GM23338 (cell line): Measurements from ENCODE around the gene IL12B. TPM values are rescaled to one million over a fixed set of nuclear protein-coding genes. Genes with fewer than 3 reads are reported as not detected.
"Not testable (repeated sequence)": the region's sequence is repeated elsewhere in the genome, so short reads cannot be mapped to it uniquely, and the experiment has no call there.

ENCODE experiments used
- ATAC-seq: fragments of 200-7000 bp; cut with Tn5 transposase; 3 replicates; pipeline ENCODE4 v1.9.1; 2020
- DNase-seq: peaks from one replicate; pipeline ENCODE4 v3.0.0-alpha.2; 2015; ENCODE audit warnings: low spot score
- H2AFZ ChIP-seq: fragments of 200-600 bp; sonication (generic); 2 replicates; pipeline ENCODE4 v1.8.0; 2016; ENCODE audit warnings: antibody characterized with exemption, mild to moderate bottlenecking, moderate library complexity
- H3F3A ChIP-seq: fragments of 200-600 bp; sonication (generic); replicated peaks from 2 replicates; pipeline ENCODE4 v1.8.0; 2017; ENCODE audit warnings: antibody characterized with exemption, mixed run types, low read depth
- H3K27ac ChIP-seq: fragments of 200-600 bp; sonication (generic); 2 replicates; pipeline ENCODE4 v1.6.1; 2016; ENCODE audit warnings: low read depth
- H3K27me3 ChIP-seq: fragments of 200-600 bp; sonication (generic); 2 replicates; pipeline ENCODE4 v1.8.0; 2016; ENCODE audit warnings: mild to moderate bottlenecking, mixed run types, moderate library complexity; ENCODE audit not compliant: insufficient read depth
- H3K36me3 ChIP-seq: fragments of 200-600 bp; sonication (generic); 2 replicates; pipeline ENCODE4 v1.8.0; 2016; ENCODE audit warnings: mild to moderate bottlenecking; ENCODE audit not compliant: insufficient read depth
- H3K4me1 ChIP-seq: fragments of 200-600 bp; sonication (generic); 2 replicates; pipeline ENCODE4 v1.8.0; 2016; ENCODE audit warnings: mild to moderate bottlenecking, moderate library complexity; ENCODE audit not compliant: insufficient read depth
- H3K4me2 ChIP-seq: fragments of 200-600 bp; sonication (generic); 2 replicates; pipeline ENCODE4 v1.7.1; 2017; ENCODE audit warnings: mixed run types
- H3K4me3 ChIP-seq: fragments of 200-600 bp; sonication (generic); 2 replicates; pipeline ENCODE4 v1.6.1; 2016; ENCODE audit warnings: mixed run types
- H3K79me2 ChIP-seq: fragments of 200-600 bp; sonication (generic); replicated peaks from 2 replicates; pipeline ENCODE4 v1.8.0; 2017; ENCODE audit warnings: mild to moderate bottlenecking; ENCODE audit not compliant: insufficient read depth
- H3K9me2 ChIP-seq: fragments of 200-600 bp; sonication (generic); 2 replicates; pipeline ENCODE4 v1.8.0; 2017; ENCODE audit not compliant: insufficient read depth
- H4K20me1 ChIP-seq: fragments of 200-600 bp; sonication (generic); replicated peaks from 2 replicates; pipeline ENCODE4 v1.8.0; 2017; ENCODE audit warnings: mild to moderate bottlenecking; ENCODE audit not compliant: insufficient read depth
- H3K27ac Mint-ChIP-seq: 2 replicates; pipeline ENCODE4 v1.8.0; 2020; ENCODE audit warnings: inconsistent platforms, mild to moderate bottlenecking, moderate library complexity, mixed read lengths
- H3K27me3 Mint-ChIP-seq: 3 replicates; pipeline ENCODE4 v1.8.0; 2022; ENCODE audit warnings: low read depth, mild to moderate bottlenecking, moderate library complexity, mixed read lengths, inconsistent platforms; ENCODE audit not compliant: insufficient read depth, poor library complexity
- H3K36me3 Mint-ChIP-seq: 3 replicates; pipeline ENCODE4 v1.8.0; 2021; ENCODE audit warnings: low read depth, mild to moderate bottlenecking, inconsistent platforms, moderate library complexity, mixed read lengths
- H3K4me1 Mint-ChIP-seq: 3 replicates; pipeline ENCODE4 v1.8.0; 2020; ENCODE audit warnings: mild to moderate bottlenecking, inconsistent platforms, mixed read lengths
- H3K4me3 Mint-ChIP-seq: 3 replicates; pipeline ENCODE4 v1.8.0; 2021; ENCODE audit warnings: moderate library complexity, mild to moderate bottlenecking, inconsistent platforms, mixed read lengths
- H3K9me3 Mint-ChIP-seq: 3 replicates; pipeline ENCODE4 v1.8.0; 2020; ENCODE audit warnings: moderate library complexity, mild to moderate bottlenecking, inconsistent platforms, mixed read lengths
- CREB1 ChIP-seq: fragments of 250-450 bp; sonication (Bioruptor Pico); IDR thresholded peaks from 2 replicates; pipeline ENCODE4 v1.5.0; 2020; ENCODE audit warnings: low read depth, mild to moderate bottlenecking, moderate library complexity
- ZNF331 ChIP-seq: fragments of 250-450 bp; sonication (Bioruptor Pico); IDR thresholded peaks from 2 replicates; pipeline ENCODE4 v1.5.0; 2020; ENCODE audit warnings: low read depth, mild to moderate bottlenecking, moderate library complexity
- polyA plus RNA-seq: library from polyadenylated mRNA; unstranded; fragments of >200 nt; fragmentation: Nextera tagmentation; extraction: Ambion mirVana; gene quantifications from 2 replicates; pipeline ENCODE4 v1.2.1, GENCODE V29; 2016
- small RNA-seq: library from RNA; depleted of rRNA; stranded (forward); fragments of <200 nt; gene quantifications from one replicate; pipeline ENCODE3, GENCODE V24; 2014; ENCODE audit warnings: low replicate concordance
- total RNA-seq: library from RNA; depleted of rRNA; stranded (reverse); fragments of >200 nt; shearing (Covaris generic); gene quantifications from 2 replicates; pipeline ENCODE4 v1.2.3, GENCODE V29; 2014; rRNA removed
- TF ChIP-seq, protein P1 (sequence below), 2 experiments: fragments of 200-600 bp in 1 of 2; sonication (generic) in 1 of 2; conservative IDR thresholded peaks; 2 replicates each; pipeline versions ENCODE4 v1.5.1 to v1.6.1; 2016 to 2017; ENCODE audit warnings: antibody characterized with exemption in 2 of 2, low read depth in 2 of 2, mild to moderate bottlenecking in 2 of 2, moderate library complexity in 1 of 2

IL12B gene
- total and polyA plus RNA-seq, 2 experiments from 2014 or later = not detected

DNA sequence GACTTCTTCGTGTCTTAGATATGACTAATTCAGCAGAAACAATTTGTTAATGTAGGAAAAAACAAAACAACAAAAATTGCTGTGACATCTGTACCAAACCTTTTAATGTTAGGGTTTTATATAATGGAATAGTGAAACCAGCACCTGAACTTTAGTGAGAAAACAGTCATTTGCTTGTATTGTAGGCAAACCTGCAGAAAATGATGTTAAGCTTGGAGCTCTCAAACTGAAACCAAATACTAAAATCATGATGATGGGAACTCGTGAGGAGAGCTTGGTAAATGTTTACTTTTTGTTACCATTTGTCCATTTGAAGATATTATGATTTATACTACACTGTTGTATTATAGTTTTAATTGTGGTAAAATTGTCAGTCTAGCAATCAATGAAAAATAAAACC, 60.6 kb downstream of the IL12B start:
- no peak overlapping the region for H3K27ac Mint-ChIP-seq
- H3K36me3 Mint-ChIP-seq = peaks cover 61% of the 10 kb centered on the region; the same call in 2 of the 3 replicates
- no peaks in the 10 kb centered on the region; the same call in 1 of the 2 replicates for H4K20me1 ChIP-seq
- no peak for TF ChIP-seq ZNF331 (CRISPR knock-in tag)
- no peak for TF ChIP-seq CREB1 (CRISPR knock-in tag)
- TF ChIP-seq, protein P1, sequence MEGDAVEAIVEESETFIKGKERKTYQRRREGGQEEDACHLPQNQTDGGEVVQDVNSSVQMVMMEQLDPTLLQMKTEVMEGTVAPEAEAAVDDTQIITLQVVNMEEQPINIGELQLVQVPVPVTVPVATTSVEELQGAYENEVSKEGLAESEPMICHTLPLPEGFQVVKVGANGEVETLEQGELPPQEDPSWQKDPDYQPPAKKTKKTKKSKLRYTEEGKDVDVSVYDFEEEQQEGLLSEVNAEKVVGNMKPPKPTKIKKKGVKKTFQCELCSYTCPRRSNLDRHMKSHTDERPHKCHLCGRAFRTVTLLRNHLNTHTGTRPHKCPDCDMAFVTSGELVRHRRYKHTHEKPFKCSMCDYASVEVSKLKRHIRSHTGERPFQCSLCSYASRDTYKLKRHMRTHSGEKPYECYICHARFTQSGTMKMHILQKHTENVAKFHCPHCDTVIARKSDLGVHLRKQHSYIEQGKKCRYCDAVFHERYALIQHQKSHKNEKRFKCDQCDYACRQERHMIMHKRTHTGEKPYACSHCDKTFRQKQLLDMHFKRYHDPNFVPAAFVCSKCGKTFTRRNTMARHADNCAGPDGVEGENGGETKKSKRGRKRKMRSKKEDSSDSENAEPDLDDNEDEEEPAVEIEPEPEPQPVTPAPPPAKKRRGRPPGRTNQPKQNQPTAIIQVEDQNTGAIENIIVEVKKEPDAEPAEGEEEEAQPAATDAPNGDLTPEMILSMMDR (conservative IDR thresholded peaks at IDR 0.05; ENCODE audit: low read depth in 2 of 2) = no peak
- no peak overlapping the region for H3K4me3 ChIP-seq
- H2AFZ ChIP-seq = no peak overlapping the region
- H3K9me3 Mint-ChIP-seq = peaks cover 3% of the 10 kb centered on the region; the same call in 2 of the 3 replicates
- H3K27ac ChIP-seq = no peak overlapping the region
- no peaks in the 10 kb centered on the region for H3K4me1 ChIP-seq
- H3K9me2 ChIP-seq = no peaks in the 10 kb centered on the region
- ATAC-seq (no peak), DNase-seq (no peak)
- no peaks in the 10 kb centered on the region for H3K4me1 Mint-ChIP-seq
- peaks cover 26% of the 10 kb centered on the region for H3K79me2 ChIP-seq
- H3F3A ChIP-seq = no peaks in the 10 kb centered on the region
- H3K36me3 ChIP-seq = peaks cover 10% of the 10 kb centered on the region; the same call in 1 of the 2 replicates
- H3K27me3 ChIP-seq = no peaks in the 10 kb centered on the region
- no peak overlapping the region for H3K4me2 ChIP-seq
- H3K4me3 Mint-ChIP-seq = no peak overlapping the region
- H3K27me3 Mint-ChIP-seq = no peaks in the 10 kb centered on the region

DNA sequence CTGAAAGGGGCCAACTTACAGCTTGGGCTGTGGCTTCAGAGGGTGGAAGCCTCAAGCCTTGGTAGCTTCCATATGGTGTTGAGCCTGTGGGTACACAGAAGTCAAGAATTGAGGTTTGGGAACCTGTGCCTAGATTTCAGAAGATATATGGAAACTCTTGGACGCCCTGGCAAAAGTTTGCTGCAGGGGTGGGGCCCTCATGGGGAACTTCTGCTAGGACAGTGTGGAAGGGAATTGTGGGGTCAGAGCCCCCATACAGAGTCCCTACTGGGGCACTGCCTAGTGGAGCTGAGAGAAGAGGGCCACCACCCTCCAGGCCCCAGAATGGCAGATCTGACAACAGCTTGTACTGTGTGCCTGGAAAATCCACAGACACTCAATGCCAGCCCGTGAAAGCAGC, 63.5 kb downstream of the IL12B start:
- not testable (repeated sequence) for H3K27ac Mint-ChIP-seq, H3K27me3 ChIP-seq, H2AFZ ChIP-seq, H3K9me3 Mint-ChIP-seq, H3K4me2 ChIP-seq, H3K36me3 ChIP-seq, H4K20me1 ChIP-seq, ATAC-seq, H3K9me2 ChIP-seq, H3K4me1 Mint-ChIP-seq, H3K27ac ChIP-seq, H3K27me3 Mint-ChIP-seq, H3K4me1 ChIP-seq, DNase-seq, H3K4me3 Mint-ChIP-seq, H3F3A ChIP-seq, H3K4me3 ChIP-seq
- H3K36me3 Mint-ChIP-seq = peaks cover 43% of the 10 kb centered on the region
- peaks cover 39% of the 10 kb centered on the region for H3K79me2 ChIP-seq

Small RNAs within 50 kb of the gene (small RNA-seq; reads per million reads assigned to genes)
- gene RNU4ATAC2P = not detected

Other genes starting within 250 kb of the IL12B start
- 0.38 TPM in 1 of 2 replicates, not detected in the other for gene EBF1, start 230.6 kb downstream of the IL12B start, total RNA-seq
- gene EBF1, start 230.6 kb downstream of the IL12B start, polyA plus RNA-seq = 0.28 and 0.53 TPM in 2 replicates
- 37.1 and 43.5 TPM in 2 replicates for gene RNF145, start 120.9 kb downstream of the IL12B start, total RNA-seq
- gene RNF145, start 120.9 kb downstream of the IL12B start, polyA plus RNA-seq = 15.6 and 16.4 TPM in 2 replicates
- gene UBLCP1, start 67.2 kb downstream of the IL12B start, total RNA-seq = 45.0 and 47.6 TPM in 2 replicates
- 42.6 and 56.1 TPM in 2 replicates for gene UBLCP1, start 67.2 kb downstream of the IL12B start, polyA plus RNA-seq